ENCODE data around the gene ZKSCAN2.

The ZKSCAN2 gene

DNA sequence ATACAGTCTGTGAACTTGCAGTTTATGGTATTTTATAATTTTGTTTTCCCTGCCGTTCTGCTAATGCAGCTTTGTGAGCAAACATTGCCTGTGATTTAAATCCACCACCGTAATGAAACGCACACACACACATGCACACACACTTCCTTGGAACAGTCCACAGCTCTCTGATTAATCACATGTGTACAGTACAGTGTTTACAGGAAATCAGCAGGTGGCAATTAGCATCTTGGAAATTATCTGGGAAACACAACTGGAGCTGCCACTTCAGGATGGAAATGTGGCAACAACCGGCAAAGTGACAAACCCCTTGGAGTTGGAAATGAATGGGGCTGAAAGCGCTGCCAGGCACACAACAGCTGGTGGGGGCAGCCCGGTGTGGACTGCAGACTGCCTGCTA is 12.9 kb upstream of the ZKSCAN2 start:
- Histone ChIP-seq H3K27me3 (ENCODE audit: insufficient read depth, low read depth) (no peaks in the 10 kb centered on the region), H3K36me3 (ENCODE audit: insufficient read depth) (no peaks in the 10 kb centered on the region), H3K4me3 (IDR thresholded peaks at IDR 0.05; ENCODE audit: insufficient read depth, low read depth, low read length) (no peak overlapping the region), H3K9ac (no peak overlapping the region), H3K27ac (no peak overlapping the region), H2AFZ (ENCODE audit: low read depth) (no peak overlapping the region), H4K20me1 (ENCODE audit: insufficient read depth) (no peaks in the 10 kb centered on the region), H3K4me2 (no peak overlapping the region), H3K79me2 (ENCODE audit: insufficient read depth, low read depth) (no peaks in the 10 kb centered on the region), H3K4me1 (ENCODE audit: low read depth, poor library complexity, severe bottlenecking) (no peaks in the 10 kb centered on the region)
- TF ChIP-seq, protein P1, sequence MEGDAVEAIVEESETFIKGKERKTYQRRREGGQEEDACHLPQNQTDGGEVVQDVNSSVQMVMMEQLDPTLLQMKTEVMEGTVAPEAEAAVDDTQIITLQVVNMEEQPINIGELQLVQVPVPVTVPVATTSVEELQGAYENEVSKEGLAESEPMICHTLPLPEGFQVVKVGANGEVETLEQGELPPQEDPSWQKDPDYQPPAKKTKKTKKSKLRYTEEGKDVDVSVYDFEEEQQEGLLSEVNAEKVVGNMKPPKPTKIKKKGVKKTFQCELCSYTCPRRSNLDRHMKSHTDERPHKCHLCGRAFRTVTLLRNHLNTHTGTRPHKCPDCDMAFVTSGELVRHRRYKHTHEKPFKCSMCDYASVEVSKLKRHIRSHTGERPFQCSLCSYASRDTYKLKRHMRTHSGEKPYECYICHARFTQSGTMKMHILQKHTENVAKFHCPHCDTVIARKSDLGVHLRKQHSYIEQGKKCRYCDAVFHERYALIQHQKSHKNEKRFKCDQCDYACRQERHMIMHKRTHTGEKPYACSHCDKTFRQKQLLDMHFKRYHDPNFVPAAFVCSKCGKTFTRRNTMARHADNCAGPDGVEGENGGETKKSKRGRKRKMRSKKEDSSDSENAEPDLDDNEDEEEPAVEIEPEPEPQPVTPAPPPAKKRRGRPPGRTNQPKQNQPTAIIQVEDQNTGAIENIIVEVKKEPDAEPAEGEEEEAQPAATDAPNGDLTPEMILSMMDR (conservative IDR thresholded peaks at IDR 0.05; ENCODE audit: low read depth, low read length), result no peak

DNA sequence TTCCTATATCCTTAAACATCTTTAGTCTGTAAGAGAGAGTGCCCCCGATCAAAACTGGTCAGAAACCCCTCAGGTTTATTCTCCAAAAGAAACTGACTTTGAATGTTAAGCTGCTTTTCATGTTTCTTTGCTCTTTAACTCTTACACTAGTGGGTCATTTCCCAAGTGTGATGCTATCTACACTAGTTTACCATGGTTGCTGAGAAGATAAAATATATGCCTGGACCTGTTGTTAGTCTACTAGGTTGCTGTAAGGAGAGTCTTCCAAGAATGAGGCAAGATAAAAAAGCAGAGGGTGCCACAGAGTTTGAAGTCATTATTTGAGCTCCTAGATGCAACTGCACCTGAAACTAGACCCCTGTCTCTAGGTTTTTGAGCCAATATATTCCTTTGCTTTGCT is 12.2 kb upstream of the ZKSCAN2 start:
- H3K4me3 ChIP-seq (IDR thresholded peaks at IDR 0.05; ENCODE audit: insufficient read depth, low read depth, low read length), result no peak overlapping the region
- no peaks in the 10 kb centered on the region for H3K36me3 ChIP-seq (ENCODE audit: insufficient read depth)
- H3K4me2 ChIP-seq, result no peak overlapping the region
- no peaks in the 10 kb centered on the region for H3K79me2 ChIP-seq (ENCODE audit: insufficient read depth, low read depth)
- H3K27ac ChIP-seq, result no peak overlapping the region
- no peak overlapping the region for H3K9ac ChIP-seq
- H3K27me3 ChIP-seq (ENCODE audit: insufficient read depth, low read depth), result no peaks in the 10 kb centered on the region
- TF ChIP-seq, protein P1 (conservative IDR thresholded peaks at IDR 0.05; ENCODE audit: low read depth, low read length), result no peak
- no peaks in the 10 kb centered on the region for H3K4me1 ChIP-seq (ENCODE audit: low read depth, poor library complexity, severe bottlenecking)
- H2AFZ ChIP-seq (ENCODE audit: low read depth), result no peak overlapping the region
- H4K20me1 ChIP-seq (ENCODE audit: insufficient read depth), result no peaks in the 10 kb centered on the region

DNA sequence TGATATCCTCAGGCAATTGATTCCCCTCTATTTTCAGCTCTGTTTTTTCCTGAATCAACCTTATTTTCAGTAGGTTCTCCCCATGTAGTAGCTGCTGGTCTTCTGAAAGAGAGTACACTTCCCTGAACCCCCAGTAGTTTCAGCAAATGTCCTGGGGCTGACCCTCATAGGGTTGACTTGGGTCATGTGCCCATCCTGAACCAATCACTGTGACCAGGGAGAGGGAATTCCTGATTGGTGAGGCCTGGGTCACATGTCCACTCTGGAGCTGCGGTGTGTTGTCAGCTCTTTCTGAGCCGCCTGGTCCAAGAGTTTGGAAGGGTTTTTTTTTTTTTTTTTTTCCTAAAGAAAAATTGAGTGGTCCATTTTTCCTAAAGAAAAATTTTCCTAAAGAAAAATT is 8.3 kb upstream of the ZKSCAN2 start:
- Histone ChIP-seq H3K4me2 (no peak overlapping the region), H3K79me2 (ENCODE audit: insufficient read depth, low read depth) (no peaks in the 10 kb centered on the region; the same call in 1 of the 2 replicates), H3K27ac (no peak overlapping the region), H3K9ac (no peak overlapping the region), H3K4me1 (ENCODE audit: low read depth, poor library complexity, severe bottlenecking) (no peaks in the 10 kb centered on the region), H2AFZ (ENCODE audit: low read depth) (no peak overlapping the region), H3K4me3 (IDR thresholded peaks at IDR 0.05; ENCODE audit: insufficient read depth, low read depth, low read length) (no peak overlapping the region), H3K27me3 (ENCODE audit: insufficient read depth, low read depth) (no peaks in the 10 kb centered on the region), H4K20me1 (ENCODE audit: insufficient read depth) (no peaks in the 10 kb centered on the region), H3K36me3 (ENCODE audit: insufficient read depth) (no peaks in the 10 kb centered on the region)
- TF ChIP-seq, protein P1 (conservative IDR thresholded peaks at IDR 0.05; ENCODE audit: low read depth, low read length), result no peak

DNA sequence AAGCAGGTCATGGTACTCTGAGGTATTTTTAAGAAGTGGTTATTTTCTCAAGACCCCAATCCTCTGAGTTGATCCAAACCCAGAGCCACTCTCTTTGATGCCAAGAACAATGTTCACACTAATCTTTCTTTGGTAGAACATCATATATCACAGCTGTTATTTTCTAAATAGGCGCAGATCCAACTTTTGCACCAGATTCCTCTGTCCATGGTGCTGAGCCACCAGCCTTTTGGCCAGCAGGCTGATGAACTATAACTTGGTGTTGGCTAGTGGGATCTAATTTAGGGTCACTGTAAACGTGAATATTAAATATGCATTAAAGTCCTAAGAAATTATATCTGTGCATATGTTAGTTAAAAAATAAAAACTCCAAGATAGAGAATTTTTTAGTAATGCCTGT is 7.0 kb upstream of the ZKSCAN2 start:
- TF ChIP-seq, protein P1 (conservative IDR thresholded peaks at IDR 0.05; ENCODE audit: low read depth, low read length), result no peak
- H3K4me3 ChIP-seq (IDR thresholded peaks at IDR 0.05; ENCODE audit: insufficient read depth, low read depth, low read length), result no peak overlapping the region
- no peaks in the 10 kb centered on the region for H3K27me3 ChIP-seq (ENCODE audit: insufficient read depth, low read depth)
- no peak overlapping the region for H3K9ac ChIP-seq
- no peak overlapping the region for H3K4me2 ChIP-seq
- no peaks in the 10 kb centered on the region for H4K20me1 ChIP-seq (ENCODE audit: insufficient read depth)
- H3K4me1 ChIP-seq (ENCODE audit: low read depth, poor library complexity, severe bottlenecking), result no peaks in the 10 kb centered on the region
- no peak overlapping the region for H3K27ac ChIP-seq
- peaks cover 10% of the 10 kb centered on the region; the same call in 1 of the 2 replicates for H3K79me2 ChIP-seq (ENCODE audit: insufficient read depth, low read depth)
- H3K36me3 ChIP-seq (ENCODE audit: insufficient read depth), result no peaks in the 10 kb centered on the region
- no peak overlapping the region for H2AFZ ChIP-seq (ENCODE audit: low read depth)

All from KMS-11 (cell line).